ENCODE measurements around the gene LDLRAD1.
"Not testable (repeated sequence)": the region's sequence is repeated elsewhere in the genome, so short reads cannot be mapped to it uniquely, and the experiment has no call there.

Gene LDLRAD1

GRCh38 chr1:53975861-53976260 lies 42.1 kb downstream of the LDLRAD1 start:
- Histone ChIP-seq H3K4me3 (ENCODE audit: insufficient read length, low read depth) (no peak overlapping the region), H3K36me3 (ENCODE audit: insufficient read depth, insufficient read length, low read length) (peaks cover 9% of the 10 kb centered on the region), H3K27me3 (ENCODE audit: insufficient read depth, insufficient read length) (no peaks in the 10 kb centered on the region), H3K9me3 (ENCODE audit: insufficient read depth, low read length) (no peaks in the 10 kb centered on the region), H3K9ac (ENCODE audit: insufficient read length, low read depth) (no peak overlapping the region), H3K4me1 (ENCODE audit: insufficient read depth, insufficient read length) (peaks cover 5% of the 10 kb centered on the region)
- no peak for TF ChIP-seq SUZ12 (IDR thresholded peaks at IDR 0.05; ENCODE audit: extremely low read depth, insufficient read depth, insufficient read length)
- no peak for TF ChIP-seq YY1 (IDR thresholded peaks at IDR 0.05; ENCODE audit: insufficient read depth, insufficient read length)
- TF ChIP-seq ZNF274 (IDR thresholded peaks at IDR 0.05; ENCODE audit: low read depth, low read length): no peak
- DNase-seq (ENCODE audit: low read depth, low spot score): no peak

DNA sequence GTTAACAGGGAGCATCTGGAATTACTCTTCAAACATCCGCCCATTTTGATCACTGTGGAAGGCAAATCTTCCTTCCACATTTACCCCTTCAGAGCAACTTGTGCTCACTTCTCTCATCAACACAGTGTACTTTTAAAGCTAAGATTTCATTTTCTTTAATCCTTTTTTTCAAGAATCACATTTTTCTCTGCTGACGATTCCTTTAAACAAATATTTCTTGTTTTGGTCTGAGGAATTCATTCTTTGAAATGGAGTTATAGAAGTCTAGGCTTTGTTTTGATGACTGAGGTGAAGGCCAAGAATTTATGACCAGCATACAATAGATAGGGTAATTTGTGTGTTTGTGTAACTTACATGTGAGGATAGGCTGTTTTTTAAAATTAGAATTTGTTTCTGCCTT lies 46.3 kb downstream of the LDLRAD1 start:
- no peak for DNase-seq (ENCODE audit: low read depth, low spot score)
- no peaks in the 10 kb centered on the region for H3K9me3 ChIP-seq (ENCODE audit: insufficient read depth, low read length)
- TF ChIP-seq YY1 (IDR thresholded peaks at IDR 0.05; ENCODE audit: insufficient read depth, insufficient read length) (no peak), ZNF274 (IDR thresholded peaks at IDR 0.05; ENCODE audit: low read depth, low read length) (no peak), SUZ12 (IDR thresholded peaks at IDR 0.05; ENCODE audit: extremely low read depth, insufficient read depth, insufficient read length) (no peak)
- H3K9ac ChIP-seq (ENCODE audit: insufficient read length, low read depth): no peak overlapping the region
- H3K36me3 ChIP-seq (ENCODE audit: insufficient read depth, insufficient read length, low read length): peaks cover 43% of the 10 kb centered on the region
- H3K4me3 ChIP-seq (ENCODE audit: insufficient read length, low read depth): no peak overlapping the region
- H3K27me3 ChIP-seq (ENCODE audit: insufficient read depth, insufficient read length): no peaks in the 10 kb centered on the region
- no peaks in the 10 kb centered on the region for H3K4me1 ChIP-seq (ENCODE audit: insufficient read depth, insufficient read length)

DNA sequence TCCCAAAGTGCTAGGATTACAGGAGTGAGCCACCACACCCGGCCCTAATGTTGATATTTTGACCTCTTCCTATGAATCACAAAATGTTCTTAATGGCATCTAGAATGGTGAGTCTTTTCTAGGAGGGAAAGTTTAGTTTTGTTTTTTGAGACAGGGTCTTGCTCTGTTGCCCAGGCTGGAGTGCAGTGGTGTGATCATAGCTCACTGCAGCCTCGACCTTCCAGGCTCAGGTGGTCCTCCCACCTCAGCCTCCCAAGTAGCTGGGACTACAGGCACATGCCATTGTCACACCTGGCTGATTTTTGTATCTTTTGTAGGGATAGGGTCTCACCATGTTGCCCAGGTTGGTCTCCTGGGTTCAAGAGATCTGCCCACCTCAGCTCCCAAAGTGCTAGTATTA lies 48.7 kb downstream of the LDLRAD1 start:
- not testable (repeated sequence) for H3K27me3 ChIP-seq (ENCODE audit: insufficient read depth, insufficient read length); H3K9me3 ChIP-seq (ENCODE audit: insufficient read depth, low read length); DNase-seq (ENCODE audit: low read depth, low spot score); H3K9ac ChIP-seq (ENCODE audit: insufficient read length, low read depth); H3K4me1 ChIP-seq (ENCODE audit: insufficient read depth, insufficient read length); H3K4me3 ChIP-seq (ENCODE audit: insufficient read length, low read depth)
- H3K36me3 ChIP-seq (ENCODE audit: insufficient read depth, insufficient read length, low read length): peaks cover 58% of the 10 kb centered on the region

DNA sequence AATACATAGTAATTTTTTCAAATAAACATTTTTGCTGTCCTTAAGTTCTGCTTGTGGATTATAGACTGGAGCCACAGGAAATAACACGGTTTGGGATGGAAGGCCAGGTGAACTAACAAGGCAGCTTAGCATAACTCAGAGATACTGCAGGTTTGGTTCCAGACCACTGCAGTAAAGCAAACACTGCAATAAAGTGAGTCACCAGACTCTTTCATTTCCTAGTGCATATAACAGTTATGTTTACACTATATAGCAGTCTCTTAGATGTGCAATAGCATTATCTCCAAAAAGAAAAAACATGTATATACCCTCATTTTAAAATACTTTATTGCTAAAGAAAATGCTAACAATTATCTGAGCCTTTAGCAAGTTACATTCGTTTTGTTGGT lies 49.9 kb downstream of the LDLRAD1 start:
- H3K4me1 ChIP-seq (ENCODE audit: insufficient read depth, insufficient read length): peaks cover 4% of the 10 kb centered on the region
- H3K4me3 ChIP-seq (ENCODE audit: insufficient read length, low read depth): no peak overlapping the region
- TF ChIP-seq YY1 (IDR thresholded peaks at IDR 0.05; ENCODE audit: insufficient read depth, insufficient read length) (no peak), ZNF274 (IDR thresholded peaks at IDR 0.05; ENCODE audit: low read depth, low read length) (no peak), SUZ12 (IDR thresholded peaks at IDR 0.05; ENCODE audit: extremely low read depth, insufficient read depth, insufficient read length) (no peak)
- no peak for DNase-seq (ENCODE audit: low read depth, low spot score)
- H3K9ac ChIP-seq (ENCODE audit: insufficient read length, low read depth): no peak overlapping the region
- no peaks in the 10 kb centered on the region for H3K9me3 ChIP-seq (ENCODE audit: insufficient read depth, low read length)
- H3K36me3 ChIP-seq (ENCODE audit: insufficient read depth, insufficient read length, low read length): peaks cover 68% of the 10 kb centered on the region
- no peaks in the 10 kb centered on the region for H3K27me3 ChIP-seq (ENCODE audit: insufficient read depth, insufficient read length)

- Histone ChIP-seq H3K9me3 (ENCODE audit: insufficient read depth, low read length) (no peaks in the 10 kb centered on the region), H3K36me3 (ENCODE audit: insufficient read depth, insufficient read length, low read length) (peaks cover 70% of the 10 kb centered on the region), H3K27me3 (ENCODE audit: insufficient read depth, insufficient read length) (no peaks in the 10 kb centered on the region)
Observed at GRCh38 chr1:53967409-53968124, 50.4 kb downstream of the LDLRAD1 start.

GRCh38 chr1:53966794-53967193 lies 51.2 kb downstream of the LDLRAD1 start:
- H3K27me3 ChIP-seq (ENCODE audit: insufficient read depth, insufficient read length): no peaks in the 10 kb centered on the region
- no peak for DNase-seq (ENCODE audit: low read depth, low spot score)
- H3K9ac ChIP-seq (ENCODE audit: insufficient read length, low read depth): no peak overlapping the region
- TF ChIP-seq ZNF274 (IDR thresholded peaks at IDR 0.05; ENCODE audit: low read depth, low read length): no peak
- TF ChIP-seq SUZ12 (IDR thresholded peaks at IDR 0.05; ENCODE audit: extremely low read depth, insufficient read depth, insufficient read length): no peak
- no peak for TF ChIP-seq YY1 (IDR thresholded peaks at IDR 0.05; ENCODE audit: insufficient read depth, insufficient read length)
- H3K36me3 ChIP-seq (ENCODE audit: insufficient read depth, insufficient read length, low read length): peaks cover 78% of the 10 kb centered on the region
- no peak overlapping the region for H3K4me3 ChIP-seq (ENCODE audit: insufficient read length, low read depth)
- H3K4me1 ChIP-seq (ENCODE audit: insufficient read depth, insufficient read length): peaks cover 6% of the 10 kb centered on the region
- H3K9me3 ChIP-seq (ENCODE audit: insufficient read depth, low read length): no peaks in the 10 kb centered on the region

More at GRCh38 chr1:53967409-53968124, 50.4 kb downstream of the LDLRAD1 start:
- no peak for TF ChIP-seq SUZ12 (IDR thresholded peaks at IDR 0.05; ENCODE audit: extremely low read depth, insufficient read depth, insufficient read length)
- no peak for TF ChIP-seq YY1 (IDR thresholded peaks at IDR 0.05; ENCODE audit: insufficient read depth, insufficient read length)
- no peak for TF ChIP-seq ZNF274 (IDR thresholded peaks at IDR 0.05; ENCODE audit: low read depth, low read length)
- no peak overlapping the region for H3K9ac ChIP-seq (ENCODE audit: insufficient read length, low read depth)
- peaks cover 6% of the 10 kb centered on the region for H3K4me1 ChIP-seq (ENCODE audit: insufficient read depth, insufficient read length)
- no peak overlapping the region for H3K4me3 ChIP-seq (ENCODE audit: insufficient read length, low read depth)
- no peak for DNase-seq (ENCODE audit: low read depth, low spot score)

DNA sequence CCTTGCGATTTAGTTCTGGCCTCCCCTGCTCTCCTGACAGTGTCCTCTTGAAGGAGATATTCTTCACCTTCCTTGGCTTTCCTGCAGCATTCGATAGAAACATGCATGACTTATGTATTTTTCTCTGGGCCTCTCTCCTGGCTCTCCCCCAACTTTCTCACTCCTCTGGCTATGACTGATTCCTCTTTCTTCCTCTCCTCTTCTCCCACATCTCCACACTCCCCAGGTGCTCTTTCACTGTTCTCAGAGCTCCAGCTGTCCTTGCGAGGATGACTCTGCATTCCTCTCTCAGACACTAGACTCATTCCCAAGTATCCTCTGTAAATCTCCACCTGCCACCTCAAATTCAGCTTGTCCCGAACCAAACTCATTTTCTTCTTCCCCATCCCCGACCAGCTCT lies 53.9 kb downstream of the LDLRAD1 start:
- no peak for TF ChIP-seq YY1 (IDR thresholded peaks at IDR 0.05; ENCODE audit: insufficient read depth, insufficient read length)
- TF ChIP-seq ZNF274 (IDR thresholded peaks at IDR 0.05; ENCODE audit: low read depth, low read length): no peak
- TF ChIP-seq SUZ12 (IDR thresholded peaks at IDR 0.05; ENCODE audit: extremely low read depth, insufficient read depth, insufficient read length): no peak
- H3K36me3 ChIP-seq (ENCODE audit: insufficient read depth, insufficient read length, low read length): peaks cover 86% of the 10 kb centered on the region

More for the DNA sequence above, 53.9 kb downstream of the LDLRAD1 start:
- no peak overlapping the region for H3K4me3 ChIP-seq (ENCODE audit: insufficient read length, low read depth)
- peaks cover 6% of the 10 kb centered on the region for H3K4me1 ChIP-seq (ENCODE audit: insufficient read depth, insufficient read length)
- no peaks in the 10 kb centered on the region for H3K9me3 ChIP-seq (ENCODE audit: insufficient read depth, low read length)
- H3K9ac ChIP-seq (ENCODE audit: insufficient read length, low read depth): no peak overlapping the region
- H3K27me3 ChIP-seq (ENCODE audit: insufficient read depth, insufficient read length): no peaks in the 10 kb centered on the region
- DNase-seq (ENCODE audit: low read depth, low spot score): no peak

All from NT2/D1 (cell line).